ENCODE measurements around the gene CHCHD5. TPM values are rescaled to one million over a fixed set of nuclear protein-coding genes. Genes with fewer than 3 reads are reported as not detected.
A peak's percentile ranks its signal among the peaks of the same experiment; 100 is the strongest.
"Not testable (repeated sequence)": the region's sequence is repeated elsewhere in the genome, so short reads cannot be mapped to it uniquely, and the experiment has no call there.

CHCHD5 gene
- total RNA-seq, 2 donors from 2014 or later = 12.7 to 23.8 TPM

DNA sequence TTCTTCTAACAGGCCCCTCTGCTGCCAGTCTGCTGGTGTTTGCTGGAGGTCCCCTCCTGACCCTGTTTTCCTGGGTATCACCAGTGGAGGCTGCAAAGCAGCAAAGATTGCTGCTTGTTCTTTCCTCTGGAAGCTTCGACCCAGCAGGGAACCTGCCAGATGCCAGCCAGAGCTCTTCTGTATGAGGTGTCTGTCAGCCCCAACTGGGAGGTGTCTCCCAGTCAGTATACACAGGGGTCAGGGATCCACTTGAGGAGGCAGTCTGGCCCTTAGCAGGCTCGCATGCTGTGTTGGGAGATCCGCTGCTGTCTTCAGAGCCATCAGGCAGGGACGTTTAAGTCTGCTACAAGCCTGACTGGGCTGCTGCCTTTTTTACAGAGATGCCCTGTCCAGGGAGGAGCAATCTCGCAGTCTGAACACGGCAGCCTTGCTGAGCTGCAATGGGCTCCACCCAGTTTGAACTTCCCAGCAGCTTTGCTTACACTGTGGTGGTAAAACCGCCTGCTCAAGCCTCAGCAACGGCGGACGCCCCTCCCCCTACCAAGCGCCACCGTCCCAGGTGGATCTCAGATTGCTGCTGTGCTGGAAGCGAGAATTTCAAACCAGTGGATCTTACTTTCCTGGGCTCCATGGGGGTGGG lies 29.9 kb downstream of the CHCHD5 start:
- intact Hi-C loops (cut with DNase I) = no loop called here
- no peak for DNase-seq (ENCODE audit: low spot score)

DNA sequence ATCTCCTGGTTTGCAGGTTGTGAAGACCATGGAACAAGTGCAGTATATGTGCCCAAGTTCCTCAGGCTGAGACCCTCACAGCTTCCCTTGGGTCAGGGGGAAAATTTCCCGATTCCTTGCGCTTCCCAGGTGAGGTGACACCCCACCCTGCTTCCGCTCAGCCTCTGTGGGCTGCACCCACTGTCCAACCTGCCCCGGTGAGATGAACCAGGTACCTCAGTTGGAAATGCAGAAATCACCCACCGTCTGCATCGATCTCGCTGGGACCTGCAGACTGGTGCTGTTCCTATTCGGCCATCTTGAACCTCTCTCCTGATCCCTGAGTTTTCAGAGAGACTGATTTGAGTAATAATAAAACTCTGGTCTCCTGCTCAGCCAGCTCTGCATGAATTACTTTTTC lies 30.6 kb downstream of the CHCHD5 start:
- peak; percentile 44 for DNase-seq (ENCODE audit: low spot score)
- intact Hi-C loops (cut with DNase I) = no loop called here

GRCh38 chr2:112615798-112616197 lies 31.4 kb downstream of the CHCHD5 start:
- intact Hi-C loops (cut with DNase I) = loop anchor here in 1 of 2 donors (2.0 kb wide), 1 partner anchor 101 kb away; no protein-coding TSS in a partner anchor
- DNase-seq (ENCODE audit: low spot score) = not testable (repeated sequence)

DNA sequence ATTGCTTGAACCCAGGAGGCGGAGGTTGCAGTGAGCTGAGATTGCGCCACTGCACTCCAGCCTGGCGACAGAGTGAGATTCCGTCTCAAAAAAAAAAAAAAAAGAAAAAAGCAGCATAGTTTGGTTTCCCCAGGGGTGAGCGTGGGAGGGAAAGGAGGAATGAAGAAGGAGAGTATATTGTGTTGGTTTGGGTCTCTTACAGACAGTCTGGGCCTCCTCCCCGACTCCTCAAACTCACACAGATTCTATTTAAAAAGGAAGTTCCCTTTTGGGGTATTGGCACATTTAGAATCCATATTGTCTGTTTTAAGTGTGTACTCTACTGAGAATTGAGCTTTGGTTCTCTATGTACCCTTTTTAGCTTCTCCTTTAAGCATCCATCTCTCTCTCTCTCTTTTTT lies 34.0 kb downstream of the CHCHD5 start:
- intact Hi-C loops (cut with DNase I) = no loop called here
- no peak for DNase-seq (ENCODE audit: low spot score)

DNA sequence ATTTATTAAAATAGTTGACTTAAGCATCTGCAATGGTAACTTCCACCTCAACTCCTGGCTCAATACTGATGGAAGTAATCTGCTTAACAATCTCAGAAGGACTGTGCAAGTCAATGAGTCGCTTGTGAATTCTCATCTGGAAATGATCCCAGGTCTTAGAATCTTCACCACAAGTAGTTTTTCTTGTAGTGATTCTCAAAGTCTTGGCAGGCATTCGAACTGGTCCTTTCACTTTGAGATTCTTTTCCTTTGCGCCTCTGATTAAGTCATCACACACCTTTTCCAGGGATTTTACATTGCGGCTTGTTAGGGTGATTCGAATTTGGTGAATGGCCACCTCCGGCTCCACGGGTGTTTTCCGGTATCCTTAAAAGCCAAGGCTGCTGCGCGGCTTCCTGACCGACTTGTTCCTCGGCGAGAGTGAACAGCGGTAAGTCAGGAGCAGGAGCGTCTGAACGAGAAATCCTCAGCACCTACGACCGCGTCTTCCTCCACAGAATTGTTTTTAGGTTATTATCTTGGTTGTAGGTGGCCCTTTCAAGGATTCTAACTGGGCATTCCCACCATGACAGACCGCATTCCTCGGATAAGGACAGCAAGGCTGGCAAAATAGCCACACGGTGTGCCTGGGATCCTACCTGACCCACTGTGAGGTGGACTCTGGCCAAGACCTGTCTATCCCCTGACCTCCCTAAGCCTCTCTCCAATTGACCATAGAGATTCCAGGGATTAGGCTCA lies 37.5 kb downstream of the CHCHD5 start:
- intact Hi-C loops (cut with DNase I) = loop anchor here in 1 of 2 donors (10.0 kb wide), 1 partner anchor 103 kb away; the partner anchor contains the start of gene NT5DC4
- DNase-seq (ENCODE audit: low spot score) = peak; percentile 69

GRCh38 chr2:112622528-112622849 lies 38.1 kb downstream of the CHCHD5 start:
- intact Hi-C loops (cut with DNase I) = loop anchor here in 1 of 2 donors (10.0 kb wide), 1 partner anchor 102 kb away; the partner anchor contains the start of gene NT5DC4
- no peak for DNase-seq (ENCODE audit: low spot score)

GRCh38 chr2:112623913-112624777 lies 39.7 kb downstream of the CHCHD5 start:
- peak; percentile 89 for DNase-seq (ENCODE audit: low spot score)
- intact Hi-C loops (cut with DNase I) = loop anchor here in 1 of 2 donors (10.0 kb wide), 1 partner anchor 101 kb away; the partner anchor contains the start of gene NT5DC4

DNA sequence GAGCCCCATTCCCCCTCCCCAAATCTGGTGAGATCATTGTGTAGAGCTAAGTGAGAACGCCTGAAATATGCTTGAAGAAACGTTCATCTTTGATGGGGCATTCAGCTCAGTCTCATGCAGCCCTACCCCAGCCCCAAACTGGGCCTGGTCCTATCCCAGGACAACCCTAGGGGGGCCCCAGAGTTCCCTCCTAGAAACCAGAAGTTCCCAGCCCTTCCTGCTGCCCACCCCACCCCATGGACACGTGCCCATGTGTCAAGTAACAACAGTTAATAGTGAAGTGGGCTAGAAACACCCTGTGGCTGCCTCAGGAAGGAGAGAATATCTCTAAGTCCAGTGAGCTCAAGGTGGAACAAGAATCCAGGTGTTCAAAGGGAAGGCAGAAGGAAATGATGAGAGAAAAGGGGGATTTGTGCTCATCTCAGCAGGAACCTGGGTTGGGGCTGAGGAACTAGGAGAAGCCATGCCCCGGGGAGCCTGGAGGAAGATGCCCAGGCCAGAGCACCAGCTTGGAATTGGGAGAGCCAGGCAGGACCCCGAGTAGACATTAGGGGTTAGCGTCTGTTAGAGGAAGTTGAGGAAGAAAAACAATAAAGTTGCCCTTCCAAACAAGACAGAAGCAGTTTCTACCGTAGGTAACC lies 41.2 kb downstream of the CHCHD5 start:
- DNase-seq (ENCODE audit: low spot score) = peak; percentile 61

DNA sequence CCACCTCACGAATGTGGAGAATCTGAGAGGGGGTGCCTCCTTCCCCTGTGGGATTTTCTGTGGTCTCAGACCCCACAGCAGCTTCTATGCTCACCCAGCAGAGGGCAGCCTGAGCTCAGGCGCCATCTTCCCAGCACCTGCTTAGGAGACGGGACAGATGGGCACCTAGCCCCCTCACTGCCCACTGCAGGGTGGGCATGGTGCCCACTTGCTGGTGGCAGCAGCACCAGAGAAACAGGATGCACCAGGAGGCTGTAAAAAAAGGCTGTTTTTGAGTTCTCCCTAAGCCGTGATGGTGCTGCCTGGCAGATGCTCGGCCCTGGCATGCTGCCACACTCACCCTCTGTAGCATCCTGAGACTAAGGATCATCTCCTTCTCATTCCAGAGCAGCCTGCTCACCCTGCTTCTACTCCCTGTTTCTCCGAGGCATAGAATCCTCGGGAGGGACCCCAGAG lies 42.2 kb downstream of the CHCHD5 start:
- intact Hi-C loops (cut with DNase I) = loop anchor here in 1 of 2 donors (10.0 kb wide), 1 partner anchor 98 kb away; the partner anchor contains the start of gene NT5DC4
- DNase-seq (ENCODE audit: low spot score) = peak; percentile 90

More for the DNA sequence above, 41.2 kb downstream of the CHCHD5 start:
- intact Hi-C loops (cut with DNase I) = loop anchor here in 1 of 2 donors (10.0 kb wide), 1 partner anchor 99 kb away; the partner anchor contains the start of gene NT5DC4

- intact Hi-C loops (cut with DNase I) = loop anchor here in 1 of 2 donors (10.0 kb wide), 1 partner anchor 97 kb away; the partner anchor contains the start of gene NT5DC4
Observed at GRCh38 chr2:112627060-112628040, 42.9 kb downstream of the CHCHD5 start.

GRCh38 chr2:112629224-112629623 lies 44.8 kb downstream of the CHCHD5 start:
- DNase-seq (ENCODE audit: low spot score) = no peak
- intact Hi-C loops (cut with DNase I) = loop anchor here in 1 of 2 donors (10.0 kb wide), 1 partner anchor 96 kb away; the partner anchor contains the start of gene NT5DC4

More at GRCh38 chr2:112627060-112628040, 42.9 kb downstream of the CHCHD5 start:
- DNase-seq (ENCODE audit: low spot score) = peak; percentile 83

- intact Hi-C loops (cut with DNase I) = loop anchor here (1.0 to 10.0 kb wide), 2 partner anchors 94 to 95 kb away; partner anchors contain the start of gene NT5DC4 (in 1 of the 2)
- no peak for DNase-seq (ENCODE audit: low spot score)
Observed at GRCh38 chr2:112629823-112630222, 45.4 kb downstream of the CHCHD5 start.

DNA sequence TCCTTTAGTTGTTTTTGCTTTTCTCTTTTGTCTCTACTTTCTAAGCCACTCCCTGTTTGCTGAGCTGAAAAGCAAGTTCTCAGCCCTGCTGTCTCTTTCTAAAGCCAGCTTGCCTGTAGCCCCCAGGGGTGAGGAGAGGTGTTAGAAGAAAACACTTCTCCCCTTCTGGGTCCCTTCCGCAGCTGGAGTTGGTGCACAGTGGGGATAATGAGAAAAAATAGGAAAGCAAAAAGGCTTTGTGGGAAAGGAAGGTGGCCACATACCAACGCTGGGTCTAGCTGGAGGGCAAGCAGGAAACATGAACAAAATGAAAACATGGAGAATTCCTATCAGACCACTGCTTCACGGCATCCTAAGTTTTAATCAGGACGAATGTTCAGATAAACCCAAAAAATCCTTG lies 45.9 kb downstream of the CHCHD5 start:
- intact Hi-C loops (cut with DNase I) = loop anchor here in 1 of 2 donors (1.0 kb wide), 1 partner anchor 94 kb away; no protein-coding TSS in a partner anchor

GRCh38 chr2:112633708-112634107 lies 49.3 kb downstream of the CHCHD5 start:
- no peak for DNase-seq (ENCODE audit: low spot score)
- intact Hi-C loops (cut with DNase I) = no loop called here

More for the DNA sequence above, 45.9 kb downstream of the CHCHD5 start:
- DNase-seq (ENCODE audit: low spot score) = no peak

DNA sequence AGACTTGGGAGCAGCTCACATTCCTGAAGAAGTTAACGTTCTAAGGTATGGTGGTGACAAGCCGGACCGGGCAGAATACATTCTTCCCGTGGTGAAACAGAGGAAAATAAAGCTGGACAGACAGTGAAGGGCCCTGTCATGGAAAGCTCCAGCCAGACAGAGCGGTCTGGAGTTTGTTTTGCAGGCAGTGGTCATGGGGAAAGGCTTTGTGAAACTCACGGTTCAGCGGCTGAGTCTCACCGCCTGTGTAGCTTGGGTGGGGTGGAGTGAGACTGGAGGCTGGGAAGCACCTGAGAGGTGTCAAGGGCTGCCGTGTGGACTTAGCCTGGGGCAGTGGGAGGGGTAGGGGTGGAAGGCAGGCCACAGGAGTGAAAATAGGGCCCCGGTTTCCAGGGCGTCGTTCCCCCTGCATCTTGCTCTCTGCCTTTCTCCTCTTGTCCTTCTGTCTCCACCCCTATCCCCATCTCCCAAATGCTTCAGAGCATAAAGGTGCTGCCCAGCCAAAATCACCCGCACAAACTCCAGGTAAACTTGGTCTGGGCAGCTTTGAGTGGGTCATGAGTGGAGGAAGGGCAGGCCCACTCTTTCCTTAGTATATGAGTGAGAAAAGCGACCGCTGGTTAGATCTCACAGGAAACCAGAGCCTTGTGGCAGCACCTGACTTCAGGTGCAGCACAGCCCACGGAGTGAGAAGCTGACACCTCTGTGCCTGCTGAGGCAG lies 49.9 kb downstream of the CHCHD5 start:
- DNase-seq (ENCODE audit: low spot score) = peak; percentile 58
- intact Hi-C loops (cut with DNase I) = no loop called here

GRCh38 chr2:112634874-112635157 lies 50.4 kb downstream of the CHCHD5 start:
- no peak for DNase-seq (ENCODE audit: low spot score)
- intact Hi-C loops (cut with DNase I) = no loop called here

Data from posterior vena cava (tissue), 2 donors.